Measurements from ENCODE around the gene MC1R. TPM values are rescaled to one million over a fixed set of nuclear protein-coding genes. Genes with fewer than 3 reads are reported as not detected.

MC1R gene
- total RNA-seq, 5 donors from 2014 or later (not counting 1 experiment from before 2014, with no cell fraction given) = 11.7 to 13.7 (median 12.9) TPM

- POLR2A ChIA-PET = no interaction called here
- no peak overlapping the region for H3K4me3 ChIP-seq (ENCODE audit: control insufficient read depth in 1 of 2, extremely low read depth in 1 of 2, low read length in 1 of 2)
- H3K4me1 ChIP-seq (ENCODE audit: control insufficient read depth in 1 of 2, extremely low read depth in 1 of 2, insufficient read depth in 2 of 2, low read length in 2 of 2) = no peaks in the 10 kb centered on the region
- H3K36me3 Mint-ChIP-seq = peaks cover 40% of the 10 kb centered on the region
- peaks cover 0 to 15% (median 0%) of the 10 kb centered on the region in 3 donors for H3K4me1 Mint-ChIP-seq
- CTCF ChIA-PET = interaction anchor here in 1 of 2 donors (0.6 kb wide), 1 partner anchor 82 kb away, joined by 4 read pairs; no protein-coding TSS in a partner anchor
- no peak overlapping the region for H3K27ac ChIP-seq (ENCODE audit: low read length)
- H3K4me3 Mint-ChIP-seq = no peak overlapping the region
- DNase-seq (no peak), ATAC-seq (replicated peaks in 1 of 4) (no peak)
- peaks cover 17 to 21% of the 10 kb centered on the region in 2 donors for H3K36me3 ChIP-seq (ENCODE audit: control insufficient read depth in 2 of 2, extremely low read depth in 1 of 2, insufficient read depth in 1 of 2, low read length in 1 of 2)
- no peaks in the 10 kb centered on the region for H3K9me3 ChIP-seq
- 93% methylated on average over 5 of the region's 15 CpGs for WGBS (ENCODE audit: insufficient coverage)
- no peaks in the 10 kb centered on the region for H3K9me3 Mint-ChIP-seq
- no peaks in the 10 kb centered on the region for H3K27me3 Mint-ChIP-seq
- no peak overlapping the region for H3K27ac Mint-ChIP-seq
- no peaks in the 10 kb centered on the region for H3K27me3 ChIP-seq (replicated peaks in 1 of 2; ENCODE audit: control insufficient read depth in 2 of 2, extremely low read depth in 1 of 2, insufficient read depth in 2 of 2, low read length in 1 of 2)
These were observed 38.0 kb downstream of the MC1R start for GRCh38 chr16:89956505-89957215.

- Histone ChIP-seq H3K4me1 (ENCODE audit: control insufficient read depth in 1 of 2, extremely low read depth in 1 of 2, insufficient read depth in 2 of 2, low read length in 2 of 2) (no peaks in the 10 kb centered on the region), H3K4me3 (ENCODE audit: control insufficient read depth in 1 of 2, extremely low read depth in 1 of 2, low read length in 1 of 2) (no peak overlapping the region), H3K27ac (ENCODE audit: low read length) (no peak overlapping the region), H3K9me3 (no peaks in the 10 kb centered on the region), H3K27me3 (replicated peaks in 1 of 2; ENCODE audit: control insufficient read depth in 2 of 2, extremely low read depth in 1 of 2, insufficient read depth in 2 of 2, low read length in 1 of 2) (no peaks in the 10 kb centered on the region), H3K36me3 (ENCODE audit: control insufficient read depth in 2 of 2, extremely low read depth in 1 of 2, insufficient read depth in 1 of 2, low read length in 1 of 2) (peaks cover 17 to 21% of the 10 kb centered on the region in 2 donors)
- Mint-ChIP-seq H3K4me1 (peaks cover 0 to 13% (median 0%) of the 10 kb centered on the region in 3 donors), H3K4me3 (no peak overlapping the region), H3K27ac (no peak overlapping the region), H3K36me3 (peaks cover 40% of the 10 kb centered on the region), H3K9me3 (no peaks in the 10 kb centered on the region), H3K27me3 (no peaks in the 10 kb centered on the region)
- DNase-seq (no peak), ATAC-seq (replicated peaks in 1 of 4) (no peak)
- CTCF ChIA-PET = no interaction called here
- POLR2A ChIA-PET = no interaction called here
- WGBS (ENCODE audit: insufficient coverage) = 93% methylated on average over 23 of the region's 23 CpGs
These were observed 38.6 kb downstream of the MC1R start for GRCh38 chr16:89957216-89957785.

GRCh38 chr16:89958068-89958467 is 39.4 kb downstream of the MC1R start:
- peaks cover 17 to 23% of the 10 kb centered on the region in 2 donors for H3K36me3 ChIP-seq (ENCODE audit: control insufficient read depth in 2 of 2, extremely low read depth in 1 of 2, insufficient read depth in 1 of 2, low read length in 1 of 2)
- H3K27ac Mint-ChIP-seq = no peak overlapping the region

GRCh38 chr16:89958596-89958995 is 39.9 kb downstream of the MC1R start:
- WGBS (ENCODE audit: insufficient coverage) = 100% methylated on average over 3 of the region's 10 CpGs
- ChIA-PET CTCF (no interaction called here), POLR2A (no interaction called here)
- ATAC-seq (replicated peaks in 1 of 4) (no peak), DNase-seq (no peak)
- H3K27ac Mint-ChIP-seq = no peak overlapping the region
- H3K27me3 ChIP-seq (replicated peaks in 1 of 2; ENCODE audit: control insufficient read depth in 2 of 2, extremely low read depth in 1 of 2, insufficient read depth in 2 of 2, low read length in 1 of 2) = no peaks in the 10 kb centered on the region
- H3K4me1 Mint-ChIP-seq = peaks cover 0 to 11% (median 0%) of the 10 kb centered on the region in 3 donors
- H3K27me3 Mint-ChIP-seq = no peaks in the 10 kb centered on the region
- H3K27ac ChIP-seq (ENCODE audit: low read length) = no peak overlapping the region
- no peaks in the 10 kb centered on the region for H3K9me3 ChIP-seq
- no peaks in the 10 kb centered on the region for H3K9me3 Mint-ChIP-seq
- no peak overlapping the region for H3K4me3 Mint-ChIP-seq
- H3K4me3 ChIP-seq (ENCODE audit: control insufficient read depth in 1 of 2, extremely low read depth in 1 of 2, low read length in 1 of 2) = no peak overlapping the region
- H3K36me3 Mint-ChIP-seq = peaks cover 42% of the 10 kb centered on the region
- H3K4me1 ChIP-seq (ENCODE audit: control insufficient read depth in 1 of 2, extremely low read depth in 1 of 2, insufficient read depth in 2 of 2, low read length in 2 of 2) = no peaks in the 10 kb centered on the region
- peaks cover 17 to 23% of the 10 kb centered on the region in 2 donors for H3K36me3 ChIP-seq (ENCODE audit: control insufficient read depth in 2 of 2, extremely low read depth in 1 of 2, insufficient read depth in 1 of 2, low read length in 1 of 2)

More at GRCh38 chr16:89958068-89958467, 39.4 kb downstream of the MC1R start:
- no peaks in the 10 kb centered on the region for H3K4me1 ChIP-seq (ENCODE audit: control insufficient read depth in 1 of 2, extremely low read depth in 1 of 2, insufficient read depth in 2 of 2, low read length in 2 of 2)
- peaks cover 40% of the 10 kb centered on the region for H3K36me3 Mint-ChIP-seq
- H3K27me3 ChIP-seq (replicated peaks in 1 of 2; ENCODE audit: control insufficient read depth in 2 of 2, extremely low read depth in 1 of 2, insufficient read depth in 2 of 2, low read length in 1 of 2) = no peaks in the 10 kb centered on the region
- no peaks in the 10 kb centered on the region for H3K27me3 Mint-ChIP-seq
- ChIA-PET POLR2A (no interaction called here), CTCF (no interaction called here)
- H3K4me3 Mint-ChIP-seq = no peak overlapping the region
- ATAC-seq (replicated peaks in 1 of 4) (peak in 2 of 4 experiments; percentile 32 to 34), DNase-seq (no peak)
- H3K27ac ChIP-seq (ENCODE audit: low read length) = no peak overlapping the region
- WGBS (ENCODE audit: insufficient coverage) = 92% methylated on average over 7 of the region's 7 CpGs
- H3K4me3 ChIP-seq (ENCODE audit: control insufficient read depth in 1 of 2, extremely low read depth in 1 of 2, low read length in 1 of 2) = no peak overlapping the region
- peaks cover 0 to 12% (median 0%) of the 10 kb centered on the region in 3 donors for H3K4me1 Mint-ChIP-seq
- no peaks in the 10 kb centered on the region for H3K9me3 ChIP-seq
- H3K9me3 Mint-ChIP-seq = no peaks in the 10 kb centered on the region

GRCh38 chr16:89960966-89961365 is 42.3 kb downstream of the MC1R start:
- POLR2A ChIA-PET = no interaction called here
- ATAC-seq (replicated peaks in 1 of 4) = no peak

GRCh38 chr16:89961920-89962319 is 43.3 kb downstream of the MC1R start:
- no peak overlapping the region for H3K27ac Mint-ChIP-seq
- Histone ChIP-seq H3K4me3 (ENCODE audit: control insufficient read depth in 1 of 2, extremely low read depth in 1 of 2, low read length in 1 of 2) (no peak overlapping the region), H3K36me3 (ENCODE audit: control insufficient read depth in 2 of 2, extremely low read depth in 1 of 2, insufficient read depth in 1 of 2, low read length in 1 of 2) (peaks cover 17 to 22% of the 10 kb centered on the region in 2 donors), H3K27ac (ENCODE audit: low read length) (no peak overlapping the region), H3K9me3 (no peaks in the 10 kb centered on the region), H3K4me1 (ENCODE audit: control insufficient read depth in 1 of 2, extremely low read depth in 1 of 2, insufficient read depth in 2 of 2, low read length in 2 of 2) (no peaks in the 10 kb centered on the region), H3K27me3 (replicated peaks in 1 of 2; ENCODE audit: control insufficient read depth in 2 of 2, extremely low read depth in 1 of 2, insufficient read depth in 2 of 2, low read length in 1 of 2) (no peaks in the 10 kb centered on the region)
- ChIA-PET CTCF (no interaction called here), POLR2A (no interaction called here)
- no peak overlapping the region for H3K4me3 Mint-ChIP-seq
- ATAC-seq (replicated peaks in 1 of 4) (no peak), DNase-seq (no peak)
- peaks cover 0 to under 1% (median 0%) of the 10 kb centered on the region in 3 donors for H3K4me1 Mint-ChIP-seq
- WGBS (ENCODE audit: insufficient coverage) = 94% methylated on average over 19 of the region's 23 CpGs
- H3K9me3 Mint-ChIP-seq = no peaks in the 10 kb centered on the region
- H3K36me3 Mint-ChIP-seq = peaks cover 38% of the 10 kb centered on the region
- no peaks in the 10 kb centered on the region for H3K27me3 Mint-ChIP-seq

More at GRCh38 chr16:89960966-89961365, 42.3 kb downstream of the MC1R start:
- peaks cover 40% of the 10 kb centered on the region for H3K36me3 Mint-ChIP-seq
- Histone ChIP-seq H3K36me3 (ENCODE audit: control insufficient read depth in 2 of 2, extremely low read depth in 1 of 2, insufficient read depth in 1 of 2, low read length in 1 of 2) (peaks cover 14 to 20% of the 10 kb centered on the region in 2 donors), H3K4me1 (ENCODE audit: control insufficient read depth in 1 of 2, extremely low read depth in 1 of 2, insufficient read depth in 2 of 2, low read length in 2 of 2) (no peaks in the 10 kb centered on the region), H3K27ac (ENCODE audit: low read length) (no peak overlapping the region), H3K9me3 (no peaks in the 10 kb centered on the region), H3K4me3 (ENCODE audit: control insufficient read depth in 1 of 2, extremely low read depth in 1 of 2, low read length in 1 of 2) (no peak overlapping the region), H3K27me3 (replicated peaks in 1 of 2; ENCODE audit: control insufficient read depth in 2 of 2, extremely low read depth in 1 of 2, insufficient read depth in 2 of 2, low read length in 1 of 2) (no peaks in the 10 kb centered on the region)
- no peak overlapping the region for H3K4me3 Mint-ChIP-seq
- H3K4me1 Mint-ChIP-seq = peaks cover 0 to 2% (median 0%) of the 10 kb centered on the region in 3 donors
- no peak for DNase-seq
- 95% methylated on average over 13 of the region's 13 CpGs for WGBS (ENCODE audit: insufficient coverage)
- CTCF ChIA-PET = no interaction called here
- no peaks in the 10 kb centered on the region for H3K27me3 Mint-ChIP-seq
- H3K9me3 Mint-ChIP-seq = no peaks in the 10 kb centered on the region
- no peak overlapping the region for H3K27ac Mint-ChIP-seq
